Caco-2 (cell line): ENCODE measurements around the gene ZNF329. TPM values are rescaled to one million over a fixed set of nuclear protein-coding genes. Genes with fewer than 3 reads are reported as not detected.

Experiments
- BruUV-seq: library from RNA; stranded (reverse); fragments of 400-500 nt; replicated peaks from 2 replicates; lab custom pipeline; 2021; lab: Mats Ljungman, UMichigan
- CTCF ChIA-PET: fragments of 300-600 bp; sonication (Branson Sonifier 250); formaldehyde crosslinking; loops from one replicate; lab custom pipeline; 2022; ENCODE audit warnings: antibody characterized with exemption; lab: Charles Lee
- POLR2A ChIA-PET: fragments of 300-600 bp; sonication (Branson Sonifier 250); formaldehyde crosslinking; loops from one replicate; lab custom pipeline; 2022; ENCODE audit warnings: antibody characterized with exemption; lab: Charles Lee
- DNase-seq, 2 experiments: peaks; one replicate each; pipeline versions ENCODE4 v3.0.0 to v3.0.0-alpha.2; 2020 to 2022
- H3K27me3 ChIP-seq: replicated peaks from 2 replicates; pipeline ENCODE4 v1.6.0; 2011; ENCODE audit warnings: low read length; ENCODE audit not compliant: control insufficient read depth, insufficient read depth
- H3K36me3 ChIP-seq: 2 replicates; pipeline ENCODE4 v1.5.1; 2011; ENCODE audit warnings: low read length; ENCODE audit not compliant: control insufficient read depth, insufficient read depth
- H3K4me1 ChIP-seq: fragments of 250-450 bp; sonication (Bioruptor Pico); 2 replicates; pipeline ENCODE4 v1.5.1; 2020; ENCODE audit warnings: mild to moderate bottlenecking
- H3K4me3 ChIP-seq: 2 replicates; pipeline ENCODE4 v1.5.1; 2011; ENCODE audit warnings: low read depth, mild to moderate bottlenecking, control low read depth, low read length
- H3K9me3 ChIP-seq: fragments of 250-450 bp; sonication (Bioruptor Pico); 2 replicates; pipeline ENCODE4 v1.5.1; 2020; ENCODE audit warnings: mild to moderate bottlenecking, moderate library complexity
- H3K27ac Mint-ChIP-seq: one replicate; pipeline ENCODE4 v1.8.0; 2022; ENCODE audit warnings: mixed read lengths; ENCODE audit not compliant: unreplicated experiment
- H3K27me3 Mint-ChIP-seq: one replicate; pipeline ENCODE4 v1.8.0; 2022; ENCODE audit warnings: mixed read lengths; ENCODE audit not compliant: insufficient read depth, unreplicated experiment
- H3K36me3 Mint-ChIP-seq: one replicate; pipeline ENCODE4 v1.8.0; 2022; ENCODE audit warnings: mild to moderate bottlenecking, mixed read lengths; ENCODE audit not compliant: insufficient read depth, unreplicated experiment
- H3K4me1 Mint-ChIP-seq: one replicate; pipeline ENCODE4 v1.8.0; 2022; ENCODE audit warnings: low read depth, mixed read lengths; ENCODE audit not compliant: unreplicated experiment
- H3K4me3 Mint-ChIP-seq: one replicate; pipeline ENCODE4 v1.8.0; 2022; ENCODE audit warnings: mild to moderate bottlenecking, moderate library complexity, mixed read lengths; ENCODE audit not compliant: unreplicated experiment
- H3K9me3 Mint-ChIP-seq: one replicate; pipeline ENCODE4 v1.8.0; 2022; ENCODE audit warnings: mixed read lengths; ENCODE audit not compliant: unreplicated experiment
- intact Hi-C: fragments of 100-400 bp; cut with micrococcal nuclease; formaldehyde crosslinking; loops from one replicate; pipeline ENCODE4 v1.10.0; 2022; ENCODE audit not compliant: unreplicated experiment
- total RNA-seq: library from RNA; stranded (reverse); gene quantifications from 2 replicates; pipeline ENCODE4 v1.2.3, GENCODE V29; 2022
- TF ChIP-seq, protein P1 (sequence below), 2 experiments: fragments of 200-600 bp in 1 of 2; IDR thresholded peaks; 1 replicate in 1 of 2; 2 replicates in 1 of 2; pipeline versions ENCODE4 v1.5.1 to v1.8.0; 2011 to 2022; ENCODE audit warnings: antibody characterized with exemption in 1 of 2, control low read depth in 1 of 2, inconsistent platforms in 1 of 2, low read depth in 1 of 2, low read length in 1 of 2, mild to moderate bottlenecking in 1 of 2, moderate library complexity in 1 of 2; ENCODE audit not compliant: insufficient read depth in 1 of 2, severe bottlenecking in 1 of 2, unreplicated experiment in 1 of 2

ZNF329 gene
- total RNA-seq, 1 experiment from 2014 or later, result 5.4 TPM

DNA sequence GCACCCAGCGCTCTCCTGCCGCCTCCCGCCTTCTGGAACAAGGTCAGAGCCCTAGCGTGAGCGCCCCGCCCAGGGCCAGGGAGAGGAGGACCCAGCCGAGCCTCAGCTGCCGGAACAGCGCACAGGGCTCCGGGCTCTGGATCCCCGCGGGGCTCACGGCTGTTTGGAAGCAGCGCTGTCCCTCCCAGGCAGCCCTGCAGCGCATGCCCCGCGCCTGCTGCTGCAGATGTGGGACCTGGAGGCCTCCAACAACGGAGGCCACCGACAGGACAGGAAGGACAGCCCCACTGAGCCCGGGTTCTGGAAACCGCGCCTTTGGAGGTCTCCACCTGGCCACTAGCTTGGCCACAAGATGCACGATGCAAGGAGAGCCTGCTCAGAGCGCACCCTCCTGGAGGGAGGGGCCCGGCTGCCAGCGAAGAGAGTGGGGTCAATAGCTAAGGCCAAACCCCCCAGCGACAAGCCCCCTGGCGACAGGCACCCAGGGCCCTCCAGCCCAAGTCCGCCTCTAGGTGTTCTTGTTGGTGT lies 65.2 kb downstream of the ZNF329 start:
- peaks cover 40% of the 10 kb centered on the region for H3K9me3 ChIP-seq
- TF ChIP-seq, protein P1, sequence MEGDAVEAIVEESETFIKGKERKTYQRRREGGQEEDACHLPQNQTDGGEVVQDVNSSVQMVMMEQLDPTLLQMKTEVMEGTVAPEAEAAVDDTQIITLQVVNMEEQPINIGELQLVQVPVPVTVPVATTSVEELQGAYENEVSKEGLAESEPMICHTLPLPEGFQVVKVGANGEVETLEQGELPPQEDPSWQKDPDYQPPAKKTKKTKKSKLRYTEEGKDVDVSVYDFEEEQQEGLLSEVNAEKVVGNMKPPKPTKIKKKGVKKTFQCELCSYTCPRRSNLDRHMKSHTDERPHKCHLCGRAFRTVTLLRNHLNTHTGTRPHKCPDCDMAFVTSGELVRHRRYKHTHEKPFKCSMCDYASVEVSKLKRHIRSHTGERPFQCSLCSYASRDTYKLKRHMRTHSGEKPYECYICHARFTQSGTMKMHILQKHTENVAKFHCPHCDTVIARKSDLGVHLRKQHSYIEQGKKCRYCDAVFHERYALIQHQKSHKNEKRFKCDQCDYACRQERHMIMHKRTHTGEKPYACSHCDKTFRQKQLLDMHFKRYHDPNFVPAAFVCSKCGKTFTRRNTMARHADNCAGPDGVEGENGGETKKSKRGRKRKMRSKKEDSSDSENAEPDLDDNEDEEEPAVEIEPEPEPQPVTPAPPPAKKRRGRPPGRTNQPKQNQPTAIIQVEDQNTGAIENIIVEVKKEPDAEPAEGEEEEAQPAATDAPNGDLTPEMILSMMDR (IDR thresholded peaks at IDR 0.05; ENCODE audit: insufficient read depth in 1 of 2, low read depth in 1 of 2, low read length in 1 of 2, severe bottlenecking in 1 of 2, unreplicated experiment in 1 of 2), result no peak
- no TSS peak for BruUV-seq
- CTCF ChIA-PET, result no interaction called here
- intact Hi-C loops, result no loop called here
- no peaks in the 10 kb centered on the region for H3K27me3 ChIP-seq
- H3K36me3 Mint-ChIP-seq, result no peaks in the 10 kb centered on the region
- no peaks in the 10 kb centered on the region for H3K4me1 ChIP-seq
- no peak overlapping the region for H3K27ac Mint-ChIP-seq
- no peak overlapping the region for H3K4me3 Mint-ChIP-seq
- no peaks in the 10 kb centered on the region for H3K36me3 ChIP-seq
- H3K9me3 Mint-ChIP-seq, result peaks cover 12% of the 10 kb centered on the region
- no peak for DNase-seq
- H3K27me3 Mint-ChIP-seq, result no peaks in the 10 kb centered on the region
- H3K4me3 ChIP-seq, result no peak overlapping the region
- no peaks in the 10 kb centered on the region for H3K4me1 Mint-ChIP-seq
- POLR2A ChIA-PET, result no interaction called here

DNA sequence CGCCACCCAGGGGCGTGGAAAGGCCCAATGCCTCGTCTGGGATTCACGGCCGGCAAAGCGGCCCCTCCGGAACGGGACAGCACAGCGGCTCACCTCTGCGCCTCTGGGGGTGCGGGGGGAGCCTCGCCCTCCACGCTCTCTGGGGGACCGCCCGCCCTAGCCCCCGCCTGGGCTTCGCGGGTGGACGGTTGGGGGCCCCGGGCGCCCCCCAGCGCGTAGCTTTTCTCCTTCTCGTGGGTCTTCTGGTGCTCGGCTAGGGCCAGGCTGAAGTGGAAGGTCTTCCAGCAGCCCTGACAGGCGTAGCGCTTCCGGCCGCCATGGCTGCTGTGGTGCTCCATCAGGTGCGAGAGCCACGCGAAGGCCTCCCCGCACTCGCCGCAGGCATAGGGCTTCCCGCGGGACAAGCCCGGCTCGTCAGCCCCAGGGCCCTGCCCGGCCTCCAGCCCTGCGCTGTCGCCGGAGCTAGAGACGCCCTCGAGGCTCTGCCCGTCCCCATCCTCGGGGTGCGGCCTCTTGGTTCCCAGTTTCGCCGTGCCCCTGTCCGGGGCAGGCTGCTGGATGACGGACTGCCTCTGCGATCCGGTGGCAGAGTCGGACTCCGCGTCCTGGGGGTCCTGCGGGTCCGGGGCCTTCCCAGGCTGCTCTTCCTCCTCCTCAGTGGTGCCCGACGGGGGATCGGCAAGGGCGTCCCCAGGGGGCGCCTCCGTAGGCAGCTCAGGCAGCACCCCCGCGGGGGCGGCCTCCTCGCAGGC lies 65.8 kb downstream of the ZNF329 start:
- intact Hi-C loops, result no loop called here
- no peaks in the 10 kb centered on the region for H3K4me1 Mint-ChIP-seq
- H3K4me1 ChIP-seq, result no peaks in the 10 kb centered on the region
- TF ChIP-seq, protein P1 (IDR thresholded peaks at IDR 0.05; ENCODE audit: insufficient read depth in 1 of 2, low read depth in 1 of 2, low read length in 1 of 2, severe bottlenecking in 1 of 2, unreplicated experiment in 1 of 2), result no peak
- ChIA-PET CTCF (no interaction called here), POLR2A (no interaction called here)
- no peak overlapping the region for H3K4me3 ChIP-seq
- H3K36me3 ChIP-seq, result no peaks in the 10 kb centered on the region
- H3K4me3 Mint-ChIP-seq, result no peak overlapping the region
- peaks cover 16% of the 10 kb centered on the region for H3K9me3 Mint-ChIP-seq
- no peaks in the 10 kb centered on the region for H3K27me3 ChIP-seq
- H3K27me3 Mint-ChIP-seq, result no peaks in the 10 kb centered on the region
- no TSS peak for BruUV-seq
- no peak overlapping the region for H3K27ac Mint-ChIP-seq
- H3K36me3 Mint-ChIP-seq, result no peaks in the 10 kb centered on the region
- H3K9me3 ChIP-seq, result peaks cover 41% of the 10 kb centered on the region
- DNase-seq, result no peak

DNA sequence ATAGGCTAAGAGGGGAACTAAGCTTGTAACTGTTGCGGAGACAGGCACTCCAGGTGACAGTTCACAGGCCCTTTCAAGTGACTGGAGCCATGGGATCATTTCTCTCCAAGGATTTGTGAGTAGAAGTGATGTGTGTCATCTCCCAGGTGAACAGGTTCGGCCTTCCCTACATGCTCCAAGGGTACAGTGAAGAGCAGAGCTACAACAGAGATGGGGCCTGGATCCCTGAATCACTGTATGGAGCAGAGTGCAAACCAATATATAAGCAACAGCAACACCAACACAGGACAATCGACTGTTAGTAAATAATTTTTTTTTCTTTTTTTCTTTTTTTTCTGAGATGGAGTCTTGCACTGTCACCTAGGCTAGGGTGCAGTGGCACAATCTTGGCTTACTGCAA lies 67.6 kb downstream of the ZNF329 start:
- TF ChIP-seq, protein P1 (IDR thresholded peaks at IDR 0.05; ENCODE audit: insufficient read depth in 1 of 2, low read depth in 1 of 2, low read length in 1 of 2, severe bottlenecking in 1 of 2, unreplicated experiment in 1 of 2), result no peak
- no peaks in the 10 kb centered on the region for H3K4me1 ChIP-seq
- Mint-ChIP-seq H3K4me1 (no peaks in the 10 kb centered on the region), H3K27ac (no peak overlapping the region), H3K4me3 (no peak overlapping the region), H3K36me3 (no peaks in the 10 kb centered on the region), H3K27me3 (no peaks in the 10 kb centered on the region), H3K9me3 (peaks cover 16% of the 10 kb centered on the region)
- ChIA-PET POLR2A (no interaction called here), CTCF (no interaction called here)
- H3K36me3 ChIP-seq, result no peaks in the 10 kb centered on the region
- H3K27me3 ChIP-seq, result no peaks in the 10 kb centered on the region
- H3K9me3 ChIP-seq, result peaks cover 41% of the 10 kb centered on the region
- H3K4me3 ChIP-seq, result no peak overlapping the region
- intact Hi-C loops, result no loop called here
- no peak for DNase-seq
- no TSS peak for BruUV-seq
